ENCODE measurements around the gene LMAN2.

DNA sequence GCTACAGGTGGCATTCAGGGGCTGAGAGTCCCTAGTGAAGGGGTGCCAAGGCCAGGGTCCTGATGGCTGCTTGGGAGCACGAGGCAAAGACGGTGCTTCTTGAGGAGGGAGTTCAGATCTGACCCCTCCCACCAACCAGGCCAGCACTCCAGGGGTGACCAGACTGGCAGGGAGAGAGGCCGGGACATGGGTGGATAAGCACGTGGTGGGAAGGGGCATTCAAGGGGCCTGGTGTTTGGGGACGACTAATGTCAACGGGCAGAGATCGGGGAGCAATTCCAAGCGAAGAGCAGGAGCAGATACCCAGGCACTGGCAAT lies 10.8 kb upstream of the LMAN2 start:
- TF ChIP-seq, protein P1, sequence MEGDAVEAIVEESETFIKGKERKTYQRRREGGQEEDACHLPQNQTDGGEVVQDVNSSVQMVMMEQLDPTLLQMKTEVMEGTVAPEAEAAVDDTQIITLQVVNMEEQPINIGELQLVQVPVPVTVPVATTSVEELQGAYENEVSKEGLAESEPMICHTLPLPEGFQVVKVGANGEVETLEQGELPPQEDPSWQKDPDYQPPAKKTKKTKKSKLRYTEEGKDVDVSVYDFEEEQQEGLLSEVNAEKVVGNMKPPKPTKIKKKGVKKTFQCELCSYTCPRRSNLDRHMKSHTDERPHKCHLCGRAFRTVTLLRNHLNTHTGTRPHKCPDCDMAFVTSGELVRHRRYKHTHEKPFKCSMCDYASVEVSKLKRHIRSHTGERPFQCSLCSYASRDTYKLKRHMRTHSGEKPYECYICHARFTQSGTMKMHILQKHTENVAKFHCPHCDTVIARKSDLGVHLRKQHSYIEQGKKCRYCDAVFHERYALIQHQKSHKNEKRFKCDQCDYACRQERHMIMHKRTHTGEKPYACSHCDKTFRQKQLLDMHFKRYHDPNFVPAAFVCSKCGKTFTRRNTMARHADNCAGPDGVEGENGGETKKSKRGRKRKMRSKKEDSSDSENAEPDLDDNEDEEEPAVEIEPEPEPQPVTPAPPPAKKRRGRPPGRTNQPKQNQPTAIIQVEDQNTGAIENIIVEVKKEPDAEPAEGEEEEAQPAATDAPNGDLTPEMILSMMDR (conservative IDR thresholded peaks at IDR 0.05; ENCODE audit: low read length): no peak
- no peak for TF ChIP-seq EZH2phosphoT487 (IDR thresholded peaks at IDR 0.05; ENCODE audit: borderline replicate concordance, low read depth, low read length)

Data from OCI-LY7 (cell line).